D721Med (cell line): ENCODE results near the gene BRINP1.

Experiments
- DNase-seq: peaks from one replicate; pipeline ENCODE4 v3.0.0; 2011; ENCODE audit warnings: low spot score; ENCODE audit not compliant: insufficient read length
- FAIRE-seq: peaks from 2 replicates; lab custom pipeline; 2011; peaks lifted over from hg19 to GRCh38; lab: Jason Lieb, UNC
- CTCF ChIP-seq: IDR thresholded peaks from 2 replicates; pipeline ENCODE4 v1.5.1; 2012; ENCODE audit warnings: mild to moderate bottlenecking, control low read depth; ENCODE audit not compliant: insufficient read depth; ENCODE audit errors: missing control alignments

The BRINP1 gene

DNA sequence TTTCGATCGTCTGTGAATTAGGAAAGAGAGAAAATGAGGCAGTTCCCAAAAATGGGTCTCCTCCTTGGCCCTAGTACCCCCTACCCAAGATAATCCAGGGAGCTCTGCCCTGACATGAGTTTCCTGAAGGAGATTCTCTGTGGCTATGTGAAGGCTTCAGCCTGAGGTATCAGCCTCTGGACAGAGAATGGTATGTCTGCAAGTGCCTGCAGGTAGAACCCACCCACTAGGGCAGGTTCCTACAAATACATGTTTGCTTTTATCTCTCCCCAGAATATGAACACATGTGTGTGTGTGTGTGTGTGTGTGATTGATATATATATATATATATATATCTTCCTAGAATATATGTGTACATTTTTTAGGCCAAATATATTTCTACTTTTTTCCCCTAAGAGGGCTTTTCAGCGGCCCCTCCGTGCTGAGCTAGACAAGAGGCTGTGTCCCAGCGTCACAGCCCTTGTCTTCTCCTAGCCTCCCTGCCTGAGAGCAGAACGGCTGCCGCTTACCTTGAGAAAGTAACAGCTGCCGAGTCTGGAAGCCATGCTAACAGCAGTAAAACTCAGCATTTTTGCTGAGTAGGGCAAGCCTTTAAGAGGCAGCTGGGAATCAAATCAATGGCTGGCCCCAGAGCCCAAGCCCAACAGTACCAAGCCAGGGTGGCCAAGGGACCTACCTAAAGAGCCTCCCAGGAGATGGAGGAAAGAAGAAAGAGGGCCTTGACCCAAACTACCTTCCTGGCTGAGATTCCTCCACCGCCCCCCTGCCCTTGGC is 2.1 kb downstream of the BRINP1 start:
- no peak for DNase-seq
- no peak for TF ChIP-seq CTCF

DNA sequence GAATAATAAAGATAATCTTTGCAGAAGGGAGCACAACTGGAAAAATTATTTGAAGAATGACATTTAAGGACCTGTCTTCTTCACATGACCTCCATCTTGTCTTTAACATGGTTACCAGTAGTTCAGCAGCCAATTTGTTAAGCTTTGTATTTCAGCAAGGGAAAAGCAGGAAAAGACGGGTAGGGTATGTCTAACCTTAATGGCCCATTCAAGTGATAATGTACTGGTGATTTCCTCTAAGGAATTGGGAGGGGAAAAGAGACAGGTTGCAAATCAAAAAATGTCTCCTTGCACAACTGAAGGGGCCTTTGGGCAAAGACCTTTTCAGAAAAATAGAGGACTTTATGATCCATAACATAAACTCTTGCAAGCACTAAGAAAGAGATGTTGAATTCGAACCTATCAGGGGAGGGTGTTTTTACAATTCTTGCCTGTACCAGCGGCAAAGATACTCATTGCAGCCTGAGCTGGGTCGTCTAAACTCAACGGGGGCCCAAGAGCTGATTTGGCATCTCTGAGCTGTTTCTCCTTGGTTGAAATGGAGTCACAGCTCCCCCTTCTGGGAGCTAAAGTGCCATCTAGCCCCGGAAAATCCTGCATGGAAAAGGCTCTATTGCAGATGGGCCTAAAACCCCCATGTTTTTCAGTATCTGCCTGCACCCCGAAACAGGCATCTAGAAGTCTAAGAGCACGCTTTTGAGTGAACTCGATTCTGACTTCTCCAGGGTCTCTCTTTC is 3.8 kb downstream of the BRINP1 start:
- peak; percentile 80 for TF ChIP-seq CTCF
- DNase-seq (no peak), FAIRE-seq (peak; percentile 48)

More for the DNA sequence above, 2.1 kb downstream of the BRINP1 start:
- no peak for FAIRE-seq

DNA sequence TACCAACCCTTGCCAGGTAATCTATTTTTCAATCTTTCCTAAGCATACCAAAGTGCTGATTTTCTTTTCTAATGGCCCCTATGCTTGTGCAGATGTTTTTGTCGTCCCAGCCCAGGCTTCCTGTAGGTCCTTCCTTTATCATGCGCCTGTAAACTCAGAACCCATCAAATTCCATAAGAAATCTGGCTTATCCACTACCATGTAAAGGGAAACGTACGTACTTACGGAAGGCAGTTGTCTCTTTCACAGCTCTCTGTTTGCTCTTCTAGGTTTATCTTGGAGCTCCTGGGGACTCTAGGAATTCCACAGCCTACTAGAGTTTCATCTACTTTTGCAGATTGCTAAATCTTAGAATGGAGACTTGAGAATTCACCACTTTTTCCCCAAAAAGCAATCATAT is 9.0 kb downstream of the BRINP1 start:
- no peak for TF ChIP-seq CTCF
- FAIRE-seq (no peak), DNase-seq (no peak)

- DNase-seq (no peak), FAIRE-seq (no peak)
- no peak for TF ChIP-seq CTCF
Measured at GRCh38 chr9:119357336-119358096, 11.7 kb downstream of the BRINP1 start.

- FAIRE-seq (no peak), DNase-seq (no peak)
- TF ChIP-seq CTCF: no peak
Measured at GRCh38 chr9:119349351-119349825, 19.8 kb downstream of the BRINP1 start.

- FAIRE-seq (no peak), DNase-seq (no peak)
- TF ChIP-seq CTCF: no peak
Measured at GRCh38 chr9:119343059-119343990, 25.9 kb downstream of the BRINP1 start.
